Thyroid gland (tissue), 4 donors: Measurements from ENCODE around the gene DNAJC1. TPM values are rescaled to one million over a fixed set of nuclear protein-coding genes. Genes with fewer than 3 reads are reported as not detected.
"Not testable (repeated sequence)": the region's sequence is repeated elsewhere in the genome, so short reads cannot be mapped to it uniquely, and the experiment has no call there.

Source experiments
- DNase-seq, 2 donors: peaks; one replicate each; pipeline ENCODE4 v3.0.0-alpha.2; 2019
- H3K27ac ChIP-seq, 3 donors: fragments of 200-600 bp; sonication (generic); 1 replicate in 2 of 3; 2 replicates in 1 of 3; pipeline ENCODE4 v1.5.1; 2016 to 2019; ENCODE audit warnings: mild to moderate bottlenecking in 1 of 3, moderate library complexity in 1 of 3
- H3K27me3 ChIP-seq: fragments of 200-600 bp; sonication (generic); one replicate; pipeline ENCODE4 v1.5.1; 2019
- H3K36me3 ChIP-seq, 2 donors: fragments of 200-600 bp; sonication (generic); one replicate each; pipeline ENCODE4 v1.5.1; 2016 to 2019
- H3K4me1 ChIP-seq, 2 donors: fragments of 200-600 bp; sonication (generic); one replicate each; pipeline ENCODE4 v1.5.1; 2017 to 2019
- H3K4me3 ChIP-seq, 3 donors: fragments of 200-600 bp; sonication (generic); replicated peaks in 1 of 3; 1 replicate in 2 of 3; 2 replicates in 1 of 3; pipeline ENCODE4 v1.5.1; 2016; ENCODE audit warnings: mild to moderate bottlenecking in 1 of 3
- H3K9me3 ChIP-seq: fragments of 200-600 bp; sonication (generic); one replicate; pipeline ENCODE4 v1.5.1; 2017
- POLR2A ChIP-seq, 2 donors: fragments of 450-650 bp; IDR thresholded peaks; one replicate each; pipeline ENCODE4 v1.6.1; 2017; ENCODE audit warnings: antibody characterized with exemption in 2 of 2, mild to moderate bottlenecking in 2 of 2, moderate library complexity in 1 of 2
- WGBS, 2 donors: methylation state at CpG; one replicate each; pipeline ENCODE4 v1.1.5; 2017; 5-methylcytosine and 5-hydroxymethylcytosine counted together
- intact Hi-C: fragments of 100-400 bp; cut with DNase I; formaldehyde crosslinking; loops from one replicate; pipeline ENCODE4 v1.15.1; 2023
- total RNA-seq, 4 donors: library from RNA; depleted of rRNA; stranded (reverse); fragments of >200 nt; gene quantifications; one replicate each; pipeline ENCODE4 v1.2.3, GENCODE V29; 2016
- TF ChIP-seq, protein P1 (sequence below), 6 experiments: fragments of 200-600 bp in 3 of 6; fragments of 450-650 bp in 3 of 6; sonication (generic) in 3 of 6; IDR thresholded peaks; one replicate each; pipeline ENCODE4 v1.5.1; 2016 to 2019; ENCODE audit warnings: antibody characterized with exemption in 6 of 6, mild to moderate bottlenecking in 2 of 6, inconsistent platforms in 1 of 6, moderate library complexity in 1 of 6

Gene DNAJC1
- total RNA-seq, 4 donors from 2014 or later, result 73.4 to 157 (median 95.6) TPM

DNA sequence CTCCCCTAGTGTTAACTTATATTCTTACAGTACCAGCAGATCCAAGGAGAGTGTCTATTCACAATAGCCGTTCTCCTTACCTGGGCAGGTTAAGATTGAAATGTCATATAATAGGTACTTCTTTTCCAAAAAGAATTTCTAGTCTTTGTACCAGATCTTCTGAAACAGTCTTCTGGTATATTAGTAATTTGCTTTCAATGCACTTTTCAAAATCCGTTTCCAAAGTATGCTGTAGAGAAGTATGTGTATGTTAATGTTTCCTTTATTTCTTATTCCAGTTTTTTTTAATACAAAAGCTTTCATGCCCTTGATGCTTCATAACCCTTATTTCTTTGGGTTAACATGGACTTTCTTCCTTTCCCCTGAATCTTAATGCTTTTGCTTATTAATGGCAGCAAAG lies 281.3 kb downstream of the DNAJC1 start:
- H3K9me3 ChIP-seq, result no peaks in the 10 kb centered on the region
- TF ChIP-seq, protein P1, sequence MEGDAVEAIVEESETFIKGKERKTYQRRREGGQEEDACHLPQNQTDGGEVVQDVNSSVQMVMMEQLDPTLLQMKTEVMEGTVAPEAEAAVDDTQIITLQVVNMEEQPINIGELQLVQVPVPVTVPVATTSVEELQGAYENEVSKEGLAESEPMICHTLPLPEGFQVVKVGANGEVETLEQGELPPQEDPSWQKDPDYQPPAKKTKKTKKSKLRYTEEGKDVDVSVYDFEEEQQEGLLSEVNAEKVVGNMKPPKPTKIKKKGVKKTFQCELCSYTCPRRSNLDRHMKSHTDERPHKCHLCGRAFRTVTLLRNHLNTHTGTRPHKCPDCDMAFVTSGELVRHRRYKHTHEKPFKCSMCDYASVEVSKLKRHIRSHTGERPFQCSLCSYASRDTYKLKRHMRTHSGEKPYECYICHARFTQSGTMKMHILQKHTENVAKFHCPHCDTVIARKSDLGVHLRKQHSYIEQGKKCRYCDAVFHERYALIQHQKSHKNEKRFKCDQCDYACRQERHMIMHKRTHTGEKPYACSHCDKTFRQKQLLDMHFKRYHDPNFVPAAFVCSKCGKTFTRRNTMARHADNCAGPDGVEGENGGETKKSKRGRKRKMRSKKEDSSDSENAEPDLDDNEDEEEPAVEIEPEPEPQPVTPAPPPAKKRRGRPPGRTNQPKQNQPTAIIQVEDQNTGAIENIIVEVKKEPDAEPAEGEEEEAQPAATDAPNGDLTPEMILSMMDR (IDR thresholded peaks at IDR 0.05), result no peak
- no peak for TF ChIP-seq POLR2A (IDR thresholded peaks at IDR 0.05)
- no peak overlapping the region for H3K4me3 ChIP-seq
- peaks cover 14 to 16% of the 10 kb centered on the region in 2 donors for H3K4me1 ChIP-seq
- H3K27ac ChIP-seq, result no peak overlapping the region
- 92 to 97% methylated on average over 2 of the region's 2 CpGs for WGBS, 2 donors
- H3K27me3 ChIP-seq, result no peaks in the 10 kb centered on the region
- no peak for DNase-seq
- intact Hi-C loops, result no loop called here
- H3K36me3 ChIP-seq, result no peaks in the 10 kb centered on the region

DNA sequence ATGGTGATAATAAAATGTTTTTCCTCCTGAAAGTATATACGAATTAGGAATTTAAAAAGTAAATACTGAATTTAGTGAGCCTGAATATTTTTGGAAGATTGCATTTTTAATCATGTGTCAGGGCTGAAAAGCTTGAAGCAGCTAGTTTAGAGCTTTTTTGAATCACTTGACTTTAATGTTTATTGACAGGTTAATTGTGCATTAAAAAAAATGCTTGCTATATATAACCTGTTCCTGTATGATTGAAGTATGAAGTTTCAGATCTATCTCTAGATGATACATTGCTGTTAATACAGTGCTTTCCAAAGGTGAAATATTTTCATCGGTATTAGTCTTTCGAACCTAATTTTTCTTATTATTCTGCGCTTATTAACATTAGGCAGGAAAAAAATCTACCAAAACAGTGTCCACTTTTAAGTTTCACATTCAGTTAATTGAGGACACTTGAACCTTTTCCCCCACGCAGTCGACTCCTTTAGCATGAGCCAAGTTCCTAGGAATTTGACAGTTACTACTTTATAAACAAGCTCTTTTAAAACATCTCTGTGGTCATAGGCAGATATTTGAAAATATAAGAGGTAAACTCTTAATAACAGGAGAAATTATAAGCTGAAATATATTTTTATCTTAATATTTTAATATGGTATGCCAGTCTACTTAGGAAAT lies 282.4 kb downstream of the DNAJC1 start:
- Histone ChIP-seq H3K27me3 (no peaks in the 10 kb centered on the region), H3K4me1 (peaks cover 14 to 16% of the 10 kb centered on the region in 2 donors), H3K36me3 (no peaks in the 10 kb centered on the region), H3K4me3 (no peak overlapping the region), H3K9me3 (no peaks in the 10 kb centered on the region), H3K27ac (no peak overlapping the region)
- 71 to 76% methylated on average over 6 of the region's 6 CpGs for WGBS, 2 donors
- no peak for TF ChIP-seq POLR2A (IDR thresholded peaks at IDR 0.05)
- TF ChIP-seq, protein P1 (IDR thresholded peaks at IDR 0.05), result no peak
- DNase-seq, result no peak
- intact Hi-C loops, result no loop called here

DNA sequence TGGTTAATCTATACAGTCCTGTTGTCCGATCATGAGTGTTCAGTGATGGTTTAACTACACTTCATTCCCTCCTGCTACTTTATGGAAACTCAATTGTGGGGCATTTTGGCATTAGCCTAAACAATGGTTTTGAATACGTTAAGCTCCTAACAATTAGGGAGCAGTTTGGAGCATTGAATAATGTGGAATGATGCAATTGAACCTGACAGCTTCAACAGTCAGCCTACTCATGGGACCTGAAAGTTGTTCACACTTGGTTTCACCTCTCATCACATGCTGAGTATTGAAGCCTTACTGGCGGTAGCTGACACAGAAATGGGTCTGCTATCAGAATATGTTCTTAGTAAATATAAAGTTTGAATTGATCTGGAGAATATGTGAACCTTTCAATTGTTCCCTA lies 283.4 kb downstream of the DNAJC1 start:
- TF ChIP-seq, protein P1 (IDR thresholded peaks at IDR 0.05), result no peak
- no peaks in the 10 kb centered on the region for H3K36me3 ChIP-seq
- 63 to 69% methylated on average over 3 of the region's 3 CpGs for WGBS, 2 donors
- H3K4me1 ChIP-seq, result peaks cover 11 to 13% of the 10 kb centered on the region in 2 donors
- no peak overlapping the region for H3K4me3 ChIP-seq
- intact Hi-C loops, result no loop called here
- no peaks in the 10 kb centered on the region for H3K27me3 ChIP-seq
- H3K9me3 ChIP-seq, result no peaks in the 10 kb centered on the region
- peak in 1 of 2 donors; percentile 25 for DNase-seq
- H3K27ac ChIP-seq, result no peak overlapping the region

DNA sequence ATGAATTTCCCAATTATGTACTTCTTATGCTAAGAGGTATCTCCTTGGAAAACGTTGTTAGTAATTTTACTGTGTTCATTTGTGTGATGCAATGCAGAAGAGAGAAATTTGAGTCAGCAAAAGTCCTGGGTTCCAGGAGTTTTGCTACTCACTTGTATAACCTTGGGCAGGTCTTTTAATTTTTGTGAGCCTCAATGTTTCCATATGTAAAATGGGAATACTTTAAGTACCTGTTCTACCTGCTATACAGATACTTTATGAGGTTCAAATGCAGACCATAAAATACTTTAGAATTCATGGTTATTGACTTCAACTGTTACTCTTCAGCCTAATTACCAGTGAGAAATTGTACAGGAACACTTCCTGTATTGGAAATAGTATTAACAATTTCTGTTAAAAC lies 284.0 kb downstream of the DNAJC1 start:
- peaks cover 7% of the 10 kb centered on the region in 2 donors for H3K4me1 ChIP-seq
- H3K36me3 ChIP-seq, result no peaks in the 10 kb centered on the region
- no peak overlapping the region for H3K4me3 ChIP-seq
- WGBS, 2 donors, result 60 to 77% methylated on average over 1 of the region's 1 CpG
- intact Hi-C loops, result no loop called here
- TF ChIP-seq, protein P1 (IDR thresholded peaks at IDR 0.05), result no peak
- TF ChIP-seq POLR2A (IDR thresholded peaks at IDR 0.05), result no peak
- no peak overlapping the region for H3K27ac ChIP-seq
- no peaks in the 10 kb centered on the region for H3K9me3 ChIP-seq
- H3K27me3 ChIP-seq, result no peaks in the 10 kb centered on the region
- no peak for DNase-seq

- H3K4me1 ChIP-seq, H3K9me3 ChIP-seq, intact Hi-C loops, H3K36me3 ChIP-seq, H3K27ac ChIP-seq, H3K27me3 ChIP-seq, H3K4me3 ChIP-seq, DNase-seq: not testable (repeated sequence)
- 97 to 99% methylated on average over 3 of the region's 3 CpGs for WGBS, 2 donors
Measured at GRCh38 chr10:21717437-21718054, 286.0 kb downstream of the DNAJC1 start.
